Fibroblast of lung (primary cell): ENCODE results near the gene MAB21L2.

Experiments
- CTCF ChIP-seq, 2 donors: IDR thresholded peaks in 1 of 2; conservative IDR thresholded peaks in 1 of 2; 1 replicate in 1 of 2; 2 replicates in 1 of 2; pipeline ENCODE4 v1.5.1; 2011 to 2012; ENCODE audit warnings: low read length in 2 of 2, control low read depth in 1 of 2, inconsistent platforms in 1 of 2, low read depth in 1 of 2, mild to moderate bottlenecking in 1 of 2
- EZH2 ChIP-seq: IDR thresholded peaks from 2 replicates; pipeline ENCODE4 v1.5.1; 2012; ENCODE audit warnings: low read length, control low read depth, mild to moderate bottlenecking; ENCODE audit errors: missing control alignments

GRCh38 chr4:150586162-150586810, 4.3 kb downstream of the MAB21L2 start:
- TF ChIP-seq CTCF (conservative IDR thresholded peaks at IDR 0.05 in 1 of 2, IDR thresholded peaks at IDR 0.05 in 1 of 2; ENCODE audit: low read depth in 1 of 2, low read length in 2 of 2) (no peak), EZH2 (no peak)
